Stimulated activated effector memory CD8-positive, alpha-beta T cell treated with anti-CD3 and anti-CD28 coated beads, Interleukin-12 subunit alpha, Interleukin-12 subunit beta, amount 100 ng/mL, for 72 hours (primary cell): ENCODE results near the gene JAKMIP2.

Experiments used
- ATAC-seq: fragments of 150-1000 bp; cut with Tn5 transposase; 2 replicates; pipeline ENCODE4 v1.10.0; 2021
- DNase-seq, 2 donors: peaks; one replicate each; pipeline ENCODE4 v3.0.0; 2021 to 2022; ENCODE audit warnings: low spot score in 2 of 2
- H3K27ac Mint-ChIP-seq: one replicate; pipeline ENCODE4 v1.8.0; 2022; ENCODE audit warnings: mild to moderate bottlenecking, mixed read lengths
- H3K36me3 Mint-ChIP-seq: one replicate; pipeline ENCODE4 v1.8.0; 2022; ENCODE audit warnings: mild to moderate bottlenecking, mixed read lengths
- H3K4me1 Mint-ChIP-seq: one replicate; pipeline ENCODE4 v1.8.0; 2022; ENCODE audit warnings: mixed read lengths
- H3K4me3 Mint-ChIP-seq: one replicate; pipeline ENCODE4 v1.8.0; 2022; ENCODE audit warnings: mild to moderate bottlenecking, mixed read lengths
- H3K9me3 Mint-ChIP-seq: one replicate; pipeline ENCODE4 v1.8.0; 2022; ENCODE audit warnings: mixed read lengths

The JAKMIP2 gene

GRCh38 chr5:147763791-147764525 lies 18.6 kb downstream of the JAKMIP2 start:
- H3K4me1 Mint-ChIP-seq, result peaks cover 7% of the 10 kb centered on the region
- H3K27ac Mint-ChIP-seq, result no peak overlapping the region
- peaks cover 2% of the 10 kb centered on the region for H3K9me3 Mint-ChIP-seq
- DNase-seq (no peak), ATAC-seq (no peak)
- H3K36me3 Mint-ChIP-seq, result no peaks in the 10 kb centered on the region
- no peak overlapping the region for H3K4me3 Mint-ChIP-seq

GRCh38 chr5:147760086-147760875 lies 22.2 kb downstream of the JAKMIP2 start:
- no peak overlapping the region for H3K27ac Mint-ChIP-seq
- peaks cover under 1% of the 10 kb centered on the region for H3K4me1 Mint-ChIP-seq
- H3K9me3 Mint-ChIP-seq, result peaks cover 3% of the 10 kb centered on the region
- H3K4me3 Mint-ChIP-seq, result no peak overlapping the region
- no peak for ATAC-seq
- no peaks in the 10 kb centered on the region for H3K36me3 Mint-ChIP-seq
- no peak for DNase-seq

- peaks cover 9% of the 10 kb centered on the region for H3K4me1 Mint-ChIP-seq
- peaks cover 3% of the 10 kb centered on the region for H3K9me3 Mint-ChIP-seq
- H3K4me3 Mint-ChIP-seq, result no peak overlapping the region
- DNase-seq, result no peak
- no peak for ATAC-seq
- H3K27ac Mint-ChIP-seq, result no peak overlapping the region
- no peaks in the 10 kb centered on the region for H3K36me3 Mint-ChIP-seq
These were observed 23.1 kb downstream of the JAKMIP2 start for GRCh38 chr5:147759441-147759840.

GRCh38 chr5:147756566-147756965 lies 26.0 kb downstream of the JAKMIP2 start:
- Mint-ChIP-seq H3K4me3 (no peak overlapping the region), H3K27ac (no peak overlapping the region), H3K36me3 (no peaks in the 10 kb centered on the region), H3K9me3 (peaks cover 3% of the 10 kb centered on the region), H3K4me1 (peaks cover 25% of the 10 kb centered on the region)
- ATAC-seq, result no peak
- DNase-seq, result no peak

GRCh38 chr5:147754372-147755122 lies 28.0 kb downstream of the JAKMIP2 start:
- Mint-ChIP-seq H3K4me3 (no peak overlapping the region), H3K27ac (no peak overlapping the region)
- ATAC-seq, result peak; percentile 96

GRCh38 chr5:147753765-147754164 lies 28.8 kb downstream of the JAKMIP2 start:
- no peaks in the 10 kb centered on the region for H3K9me3 Mint-ChIP-seq
- H3K36me3 Mint-ChIP-seq, result no peaks in the 10 kb centered on the region
- DNase-seq (no peak), ATAC-seq (no peak)
- H3K4me1 Mint-ChIP-seq, result peaks cover 25% of the 10 kb centered on the region
- H3K4me3 Mint-ChIP-seq, result no peak overlapping the region
- no peak overlapping the region for H3K27ac Mint-ChIP-seq

More at GRCh38 chr5:147754372-147755122, 28.0 kb downstream of the JAKMIP2 start:
- DNase-seq, result no peak
- no peaks in the 10 kb centered on the region for H3K36me3 Mint-ChIP-seq
- H3K9me3 Mint-ChIP-seq, result peaks cover 3% of the 10 kb centered on the region
- peaks cover 25% of the 10 kb centered on the region for H3K4me1 Mint-ChIP-seq

GRCh38 chr5:147752666-147753290 lies 29.8 kb downstream of the JAKMIP2 start:
- H3K27ac Mint-ChIP-seq, result no peak overlapping the region
- no peak overlapping the region for H3K4me3 Mint-ChIP-seq
- H3K4me1 Mint-ChIP-seq, result peaks cover 25% of the 10 kb centered on the region
- H3K9me3 Mint-ChIP-seq, result no peaks in the 10 kb centered on the region
- DNase-seq (no peak), ATAC-seq (peak; percentile 26)
- no peaks in the 10 kb centered on the region for H3K36me3 Mint-ChIP-seq

- Mint-ChIP-seq H3K4me1 (peaks cover 25% of the 10 kb centered on the region), H3K4me3 (no peak overlapping the region), H3K27ac (no peak overlapping the region), H3K9me3 (no peaks in the 10 kb centered on the region), H3K36me3 (no peaks in the 10 kb centered on the region)
- no peak for ATAC-seq
- no peak for DNase-seq
These were observed 30.5 kb downstream of the JAKMIP2 start for GRCh38 chr5:147752033-147752432.

GRCh38 chr5:147751156-147751830 lies 31.2 kb downstream of the JAKMIP2 start:
- DNase-seq (no peak), ATAC-seq (no peak)
- H3K9me3 Mint-ChIP-seq, result no peaks in the 10 kb centered on the region
- H3K4me1 Mint-ChIP-seq, result peaks cover 25% of the 10 kb centered on the region
- H3K27ac Mint-ChIP-seq, result no peak overlapping the region
- no peaks in the 10 kb centered on the region for H3K36me3 Mint-ChIP-seq
- no peak overlapping the region for H3K4me3 Mint-ChIP-seq

- H3K9me3 Mint-ChIP-seq, result no peaks in the 10 kb centered on the region
- no peaks in the 10 kb centered on the region for H3K36me3 Mint-ChIP-seq
- ATAC-seq (no peak), DNase-seq (no peak)
- H3K4me1 Mint-ChIP-seq, result peaks cover 22% of the 10 kb centered on the region
- no peak overlapping the region for H3K4me3 Mint-ChIP-seq
- no peak overlapping the region for H3K27ac Mint-ChIP-seq
These were observed 32.5 kb downstream of the JAKMIP2 start for GRCh38 chr5:147750065-147750464.

GRCh38 chr5:147748590-147748989 lies 33.9 kb downstream of the JAKMIP2 start:
- H3K4me3 Mint-ChIP-seq, result no peak overlapping the region
- no peaks in the 10 kb centered on the region for H3K36me3 Mint-ChIP-seq
- peaks cover 15% of the 10 kb centered on the region for H3K4me1 Mint-ChIP-seq
- no peak overlapping the region for H3K27ac Mint-ChIP-seq
- DNase-seq, result no peak
- no peaks in the 10 kb centered on the region for H3K9me3 Mint-ChIP-seq
- no peak for ATAC-seq

- no peak overlapping the region for H3K27ac Mint-ChIP-seq
- ATAC-seq (no peak), DNase-seq (no peak)
- no peak overlapping the region for H3K4me3 Mint-ChIP-seq
- H3K9me3 Mint-ChIP-seq, result no peaks in the 10 kb centered on the region
- H3K4me1 Mint-ChIP-seq, result peaks cover 5% of the 10 kb centered on the region
- H3K36me3 Mint-ChIP-seq, result no peaks in the 10 kb centered on the region
These were observed 35.5 kb downstream of the JAKMIP2 start for GRCh38 chr5:147746986-147747385.

- Mint-ChIP-seq H3K36me3 (no peaks in the 10 kb centered on the region), H3K9me3 (no peaks in the 10 kb centered on the region), H3K4me1 (peaks cover 8% of the 10 kb centered on the region), H3K4me3 (no peak overlapping the region), H3K27ac (no peak overlapping the region)
- ATAC-seq (no peak), DNase-seq (no peak)
These were observed 38.7 kb downstream of the JAKMIP2 start for GRCh38 chr5:147743678-147744374.

GRCh38 chr5:147743012-147743411 lies 39.5 kb downstream of the JAKMIP2 start:
- H3K27ac Mint-ChIP-seq, result no peak overlapping the region
- no peak overlapping the region for H3K4me3 Mint-ChIP-seq
- H3K4me1 Mint-ChIP-seq, result peaks cover 12% of the 10 kb centered on the region
- no peaks in the 10 kb centered on the region for H3K36me3 Mint-ChIP-seq
- ATAC-seq (no peak), DNase-seq (no peak)
- no peaks in the 10 kb centered on the region for H3K9me3 Mint-ChIP-seq
